Mammary epithelial cell (primary cell): Measurements from ENCODE around the gene PBXIP1.

Source experiments
- CTCF ChIP-seq, 2 donors: IDR thresholded peaks in 1 of 2; conservative IDR thresholded peaks in 1 of 2; 2 replicates each; pipeline ENCODE4 v1.5.1; 2011 to 2012; ENCODE audit warnings: inconsistent platforms in 2 of 2, low read length in 2 of 2, mild to moderate bottlenecking in 2 of 2, control low read depth in 1 of 2, low read depth in 1 of 2; ENCODE audit not compliant: insufficient read depth in 1 of 2; ENCODE audit errors: extremely low read depth in 1 of 2
- EZH2 ChIP-seq: IDR thresholded peaks from 2 replicates; pipeline ENCODE4 v1.6.1; 2012; ENCODE audit warnings: low read length, inconsistent platforms, borderline replicate concordance

- TF ChIP-seq EZH2: no peak
- TF ChIP-seq CTCF (conservative IDR thresholded peaks at IDR 0.05 in 1 of 2, IDR thresholded peaks at IDR 0.05 in 1 of 2; ENCODE audit: extremely low read depth in 1 of 2, insufficient read depth in 1 of 2, low read depth in 1 of 2, low read length in 2 of 2): peak in 1 of 2 donors; percentile 50
These were observed 19.3 kb downstream of the PBXIP1 start, which contains the start of gene PMVK for GRCh38 chr1:154936555-154937084.
